ENCODE data around the gene STAT6.

STAT6 gene

DNA sequence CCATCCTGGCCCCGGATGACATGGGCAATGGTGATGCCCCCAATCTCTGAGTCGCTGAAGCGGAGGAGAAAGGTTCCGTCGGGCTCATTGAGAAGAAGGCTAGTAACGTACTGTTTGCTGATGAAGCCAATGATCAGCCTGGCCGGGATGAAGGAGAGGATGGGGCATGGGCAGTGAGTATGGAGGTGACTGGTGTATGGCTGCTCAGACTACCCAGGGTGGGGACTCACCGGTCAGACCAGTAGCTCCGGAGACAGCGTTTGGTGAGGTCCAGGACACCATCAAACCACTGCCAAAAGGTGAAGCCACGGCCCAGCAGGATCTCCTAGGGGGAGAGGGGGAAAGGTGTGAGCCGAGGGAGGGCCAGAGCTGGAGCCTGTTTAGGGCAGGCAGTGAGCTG, 11.4 kb downstream of the STAT6 start:
- DNase-seq, result no peak

DNA sequence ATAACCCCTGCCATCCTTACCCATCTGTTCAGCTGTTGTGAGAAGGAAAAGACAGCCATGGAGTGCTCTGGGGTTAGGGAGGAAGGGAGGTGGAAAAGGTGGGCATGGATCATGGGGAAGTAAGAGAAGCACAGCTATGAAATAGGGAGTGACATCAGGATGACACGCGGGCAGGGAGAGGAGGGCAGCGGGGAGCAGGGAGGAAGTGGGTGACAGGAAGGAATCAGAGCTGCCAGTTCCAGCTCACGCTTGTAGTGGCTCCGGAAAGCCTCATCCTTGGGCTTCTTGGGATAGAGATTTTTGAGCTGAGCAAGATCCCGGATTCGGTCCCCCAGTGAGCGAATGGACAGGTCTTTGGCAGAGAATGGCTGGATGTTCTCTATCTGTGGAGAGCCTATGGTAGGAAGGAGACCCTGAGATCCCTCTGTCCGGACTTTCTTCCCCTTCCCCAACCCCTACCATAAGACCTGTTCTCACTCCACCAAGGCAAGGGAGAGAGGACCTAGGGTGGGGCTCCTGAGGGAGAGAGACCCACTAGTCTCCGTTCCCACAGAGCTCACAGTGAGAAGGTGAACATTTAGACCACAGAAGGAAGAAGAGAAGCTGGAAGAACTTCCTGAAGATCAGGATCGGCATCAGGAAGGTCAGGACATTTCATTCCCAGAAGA, 12.0 kb downstream of the STAT6 start:
- no peak for DNase-seq

DNA sequence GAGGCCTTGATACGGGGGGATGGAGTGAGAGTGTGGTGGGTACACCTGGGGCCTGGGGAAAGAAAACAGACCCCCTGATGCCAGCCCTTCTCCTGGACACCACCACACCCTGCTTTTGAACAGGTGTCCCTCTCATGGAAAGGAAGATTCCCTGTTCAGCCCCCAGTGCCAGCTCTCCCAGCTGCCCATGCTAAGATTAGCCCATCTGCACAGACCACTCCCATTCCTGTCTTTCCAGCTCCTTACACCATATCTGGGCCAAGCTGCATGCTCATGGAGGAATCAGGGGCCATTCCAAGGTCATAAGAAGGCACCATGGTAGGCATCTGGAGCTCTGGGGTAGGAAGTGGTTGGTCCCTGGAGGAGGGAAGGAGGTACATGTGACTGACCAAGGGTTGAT, 12.6 kb downstream of the STAT6 start:
- no peak for DNase-seq

DNA sequence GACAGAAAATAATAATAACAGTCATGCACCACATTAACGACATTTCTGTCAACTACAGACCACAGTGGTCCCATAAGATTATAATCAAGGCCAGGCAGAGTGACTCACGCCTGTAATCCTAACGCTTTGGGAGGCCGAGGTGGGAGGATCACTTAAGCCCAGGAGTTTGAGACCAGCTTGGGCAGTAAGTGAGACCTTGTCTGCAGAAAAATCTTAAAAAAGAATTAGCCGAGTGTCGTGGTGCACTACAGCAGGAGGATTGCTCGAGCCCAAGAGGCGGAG, 13.7 kb downstream of the STAT6 start:
- no peak for DNase-seq

DNA sequence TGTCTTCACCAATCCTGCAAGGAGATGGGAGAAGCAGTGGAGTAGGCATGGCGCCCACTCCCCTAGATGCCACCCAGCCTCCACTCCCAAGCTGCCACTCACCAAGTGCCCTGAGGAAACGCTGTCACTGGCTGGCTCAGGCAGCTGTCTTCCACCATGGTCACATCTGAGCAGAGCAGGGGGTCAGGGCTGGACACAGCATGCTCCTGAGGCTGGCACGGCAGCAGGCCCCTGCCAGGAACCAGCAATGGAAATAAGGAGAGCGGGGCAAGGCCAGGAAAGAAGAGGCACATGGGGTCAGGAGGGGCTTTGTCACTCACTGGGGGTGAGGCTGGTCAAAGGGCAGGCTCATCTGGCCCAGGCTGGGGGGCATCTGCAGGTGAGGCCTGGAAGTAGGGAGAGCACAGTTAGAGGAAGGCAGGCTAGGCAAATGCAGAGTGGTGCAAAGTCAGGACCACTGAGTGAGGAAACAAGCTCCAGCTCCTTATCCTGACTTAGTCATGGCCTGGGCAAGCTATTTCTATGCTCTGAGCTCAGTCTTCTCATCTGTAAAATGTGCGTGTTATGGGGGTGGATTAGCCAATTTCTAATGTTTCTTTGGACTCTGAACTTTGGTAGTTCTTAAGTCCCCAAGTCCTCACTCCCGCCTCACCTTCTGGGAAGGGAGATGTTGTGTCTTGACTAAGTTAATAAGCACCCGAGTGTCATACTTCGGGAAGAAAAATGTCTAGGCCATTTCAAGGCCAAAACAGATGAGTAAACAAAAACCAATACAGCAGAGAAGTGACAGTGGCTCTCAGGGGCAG, 14.2 kb downstream of the STAT6 start:
- DNase-seq, result no peak

DNA sequence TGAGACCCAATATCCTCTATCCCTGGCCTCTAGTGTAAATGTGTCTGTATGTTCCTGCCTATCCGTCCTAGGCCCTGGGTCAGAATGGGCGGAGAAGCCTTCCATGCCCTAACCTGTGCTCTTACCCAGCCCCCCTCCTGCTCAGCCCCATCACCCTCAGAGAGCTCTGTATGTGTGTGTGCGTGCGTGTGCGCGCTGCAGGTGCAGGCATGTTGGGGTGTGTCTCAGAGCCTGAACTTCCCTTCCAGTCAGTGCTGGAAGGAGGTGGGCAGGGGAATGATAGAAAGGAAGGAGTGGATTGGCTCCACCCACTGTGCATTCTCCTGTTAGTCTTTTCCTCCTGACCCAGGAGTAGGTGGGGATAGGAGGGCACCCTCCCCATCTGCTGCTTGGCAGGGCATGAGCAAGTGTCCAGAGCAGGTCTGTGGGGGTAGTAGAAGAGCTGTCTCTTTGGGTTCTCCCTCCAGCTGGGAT, 15.0 kb downstream of the STAT6 start:
- DNase-seq, result no peak

DNA sequence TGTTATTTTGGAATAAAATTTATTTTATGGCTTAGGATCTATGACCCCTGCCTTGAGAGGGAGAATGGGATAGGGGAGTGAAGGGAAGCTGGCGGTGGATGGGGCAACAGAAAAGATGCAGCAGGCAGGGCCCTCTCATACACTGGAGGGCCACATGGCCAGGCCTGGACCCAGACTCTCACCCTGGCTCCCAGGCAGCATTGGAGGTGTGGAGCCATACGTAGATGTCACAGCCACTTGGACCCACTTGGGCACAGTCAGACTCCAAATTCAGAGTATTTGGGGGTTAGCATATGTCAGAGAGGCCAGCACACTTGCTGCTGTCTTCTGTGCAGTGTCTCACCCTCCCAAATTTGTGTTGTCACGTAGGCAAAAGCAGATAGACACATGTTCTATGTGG, 15.7 kb downstream of the STAT6 start:
- no peak for DNase-seq

DNA sequence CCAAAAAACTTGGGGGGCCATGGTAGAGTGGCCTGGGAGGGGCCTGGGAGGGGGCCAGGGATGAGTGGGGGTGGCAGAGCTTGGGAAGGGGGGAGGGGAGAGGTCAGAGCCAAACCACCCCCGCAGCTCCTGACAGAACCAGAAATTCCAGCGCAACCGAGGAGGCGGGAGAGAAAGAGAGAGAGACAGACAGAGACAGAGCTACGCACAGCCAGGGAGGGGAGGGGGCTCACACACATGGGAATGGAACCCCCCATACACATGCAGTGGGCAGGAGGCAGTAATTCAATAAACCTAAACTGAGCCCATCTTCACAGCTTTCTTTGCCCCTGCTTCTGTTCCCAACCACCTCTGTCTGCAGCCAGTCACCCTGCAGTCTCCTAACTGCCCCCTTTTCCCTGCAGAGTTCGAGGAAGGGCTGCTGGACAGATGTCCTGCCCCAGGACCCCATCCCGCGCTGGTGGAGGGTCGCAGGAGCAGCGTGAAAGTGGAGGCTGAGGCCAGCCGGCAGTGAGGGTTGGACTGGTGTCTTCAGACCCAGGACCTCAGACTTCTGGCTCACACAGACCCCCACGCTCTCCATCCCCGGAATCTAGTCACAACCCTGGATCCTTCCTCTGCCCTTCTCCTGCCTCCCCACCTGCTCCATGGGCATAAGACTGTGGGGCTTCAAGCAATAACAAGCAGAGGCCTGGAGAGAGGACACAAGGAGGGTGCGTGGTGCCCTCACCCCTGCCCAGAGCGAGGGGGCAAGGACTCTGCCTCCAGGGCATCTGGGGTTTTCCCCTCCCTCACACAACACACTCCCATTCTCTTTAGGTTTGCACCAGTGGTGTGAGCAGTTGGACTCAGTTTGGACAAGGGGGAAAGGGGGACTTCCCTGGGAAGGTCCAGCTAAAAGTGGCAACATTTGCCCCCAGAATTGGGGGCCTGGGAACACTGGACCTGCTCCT, 16.7 kb downstream of the STAT6 start:
- DNase-seq, result no peak

DNA sequence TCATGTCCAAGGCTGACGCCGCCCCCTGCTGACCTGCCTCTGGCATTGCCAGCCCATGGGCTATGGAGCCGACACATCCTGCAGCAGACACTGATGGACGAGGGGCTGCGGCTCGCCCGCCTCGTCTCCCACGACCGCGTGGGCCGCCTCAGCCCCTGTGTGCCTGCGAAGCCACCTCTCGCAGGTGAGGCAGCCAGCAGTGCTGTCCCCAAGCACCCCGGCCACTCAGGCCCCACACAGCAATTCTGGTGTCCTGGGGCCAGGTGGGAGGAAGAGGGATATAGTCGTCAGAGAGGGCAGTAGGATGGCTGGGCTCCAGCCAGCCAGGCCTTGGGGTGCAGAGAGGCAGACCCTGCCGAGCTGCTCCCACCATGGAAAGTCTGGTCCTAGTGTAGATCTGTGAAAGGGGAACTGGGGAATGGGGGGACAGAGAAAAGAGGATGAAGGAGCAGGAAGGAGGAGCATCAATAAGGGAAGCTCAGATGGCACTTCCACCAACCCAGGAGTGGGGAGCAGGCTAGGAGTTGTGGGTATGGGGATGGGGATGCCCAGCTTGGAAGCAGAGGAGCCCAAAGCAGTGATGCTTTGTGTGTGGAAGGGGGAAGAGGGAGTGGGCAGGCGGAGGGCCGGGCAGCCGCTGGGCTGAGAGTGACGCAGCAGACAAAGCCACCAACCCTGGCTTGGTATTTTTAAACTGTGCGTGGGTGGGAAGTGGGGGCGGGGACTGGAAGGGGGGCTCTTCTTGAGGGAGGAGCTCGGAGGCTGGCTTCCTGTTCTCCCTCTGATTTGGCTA, 17.6 kb downstream of the STAT6 start:
- peak; percentile 69 for DNase-seq

DNA sequence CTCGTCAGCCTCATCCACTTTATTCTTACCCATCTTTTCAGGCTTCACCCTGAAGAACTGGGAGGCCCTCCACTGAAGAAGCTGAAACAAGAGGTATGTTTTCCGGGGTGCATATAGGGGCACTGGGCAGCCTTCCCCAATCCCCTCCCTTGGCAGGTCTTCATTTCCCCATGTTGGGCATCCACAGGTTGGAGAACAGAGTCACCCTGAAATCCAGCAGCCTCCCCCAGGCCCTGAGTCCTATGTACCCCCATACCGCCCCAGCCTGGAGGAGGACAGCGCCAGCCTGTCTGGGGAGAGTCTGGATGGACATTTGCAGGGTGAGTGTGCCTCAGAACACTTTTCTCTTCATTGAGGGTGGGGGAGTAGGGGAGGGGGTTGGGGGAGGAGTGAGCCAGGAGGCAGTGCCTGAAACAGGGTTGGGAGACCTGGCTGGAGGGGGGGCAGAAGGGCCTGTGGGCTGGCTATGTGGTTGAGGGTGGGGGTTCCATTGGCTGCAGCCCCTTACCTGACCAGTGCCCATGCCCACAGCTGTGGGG, 18.2 kb downstream of the STAT6 start:
- no peak for DNase-seq

DNA sequence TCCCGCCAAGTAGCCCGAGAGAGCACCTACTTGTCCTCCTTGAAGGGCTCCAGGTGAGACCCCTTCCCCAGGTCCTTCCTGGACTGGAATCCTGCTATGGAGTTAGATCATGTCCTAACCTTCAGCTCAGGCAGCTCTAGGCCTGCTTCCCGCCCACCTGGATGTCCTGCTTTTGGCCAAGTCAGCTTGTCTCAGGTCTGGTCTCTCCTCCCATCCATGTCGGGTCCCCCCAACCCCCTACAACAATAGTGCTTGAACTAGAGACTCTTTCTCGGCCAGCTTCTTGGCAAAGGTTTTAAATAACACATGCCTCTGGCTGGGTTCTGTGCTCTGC, 18.7 kb downstream of the STAT6 start:
- no peak for DNase-seq

DNA sequence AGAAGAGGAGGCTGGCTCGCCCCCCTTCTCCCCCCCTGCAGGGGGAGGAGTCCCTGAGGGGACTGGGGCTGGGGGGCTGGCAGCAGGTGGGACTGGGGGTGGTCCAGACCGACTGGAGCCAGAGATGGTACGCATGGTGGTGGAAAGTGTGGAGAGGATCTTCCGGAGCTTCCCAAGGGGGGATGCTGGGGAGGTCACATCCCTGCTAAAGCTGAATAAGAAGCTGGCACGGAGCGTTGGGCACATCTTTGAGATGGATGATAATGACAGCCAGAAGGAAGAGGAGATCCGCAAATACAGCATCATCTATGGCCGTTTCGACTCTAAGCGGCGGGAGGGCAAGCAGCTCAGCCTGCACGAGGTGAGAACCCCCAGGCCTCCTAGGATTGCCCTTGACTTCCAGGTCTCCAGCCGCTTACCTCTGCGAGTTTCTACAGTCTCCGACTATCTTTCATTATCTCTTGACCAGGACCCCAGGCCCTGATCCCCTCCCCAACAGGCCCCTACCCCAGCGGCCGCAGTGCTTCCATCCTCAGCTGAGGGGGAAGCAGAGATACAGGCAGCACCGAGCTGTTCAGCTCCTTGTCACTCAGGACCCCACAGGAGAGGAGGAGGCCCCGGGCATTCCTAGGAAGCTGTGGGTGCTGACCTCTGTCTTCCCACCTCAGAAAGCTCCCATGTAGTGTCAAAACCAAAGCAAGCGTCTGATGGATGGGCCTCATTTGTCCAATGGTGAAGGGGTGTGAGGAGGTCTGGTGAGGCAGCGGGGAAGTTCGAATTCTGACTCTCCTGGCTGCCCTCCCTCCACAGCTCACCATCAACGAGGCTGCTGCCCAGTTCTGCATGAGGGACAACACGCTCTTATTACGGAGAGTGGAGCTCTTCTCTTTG, 19.3 kb downstream of the STAT6 start:
- no peak for DNase-seq

DNA sequence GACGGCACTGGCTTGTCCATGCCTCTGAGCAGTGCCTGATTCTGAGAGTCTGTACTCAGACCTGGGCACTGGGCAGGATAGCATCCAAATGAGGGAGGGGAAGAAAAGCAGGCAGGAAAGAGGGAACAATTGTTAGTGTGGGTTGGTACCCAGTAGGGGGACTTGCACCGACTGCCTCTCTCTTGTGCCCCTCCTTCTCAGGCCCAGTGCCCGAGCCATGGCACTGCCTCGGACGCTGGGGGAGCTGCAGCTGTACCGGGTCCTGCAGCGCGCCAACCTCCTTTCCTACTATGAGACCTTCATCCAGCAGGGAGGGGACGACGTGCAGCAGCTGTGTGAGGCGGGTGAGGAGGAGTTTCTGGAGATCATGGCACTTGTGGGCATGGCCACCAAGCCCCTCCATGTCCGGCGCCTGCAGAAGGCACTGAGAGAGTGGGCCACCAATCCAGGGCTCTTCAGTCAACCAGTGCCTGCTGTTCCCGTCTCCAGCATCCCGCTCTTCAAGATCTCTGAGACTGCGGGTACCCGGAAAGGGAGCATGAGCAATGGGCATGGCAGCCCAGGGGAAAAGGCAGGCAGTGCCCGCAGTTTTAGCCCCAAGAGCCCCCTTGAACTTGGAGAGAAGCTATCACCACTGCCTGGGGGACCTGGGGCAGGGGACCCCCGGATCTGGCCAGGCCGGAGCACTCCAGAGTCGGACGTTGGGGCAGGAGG, 20.1 kb downstream of the STAT6 start:
- DNase-seq, result no peak

DNA sequence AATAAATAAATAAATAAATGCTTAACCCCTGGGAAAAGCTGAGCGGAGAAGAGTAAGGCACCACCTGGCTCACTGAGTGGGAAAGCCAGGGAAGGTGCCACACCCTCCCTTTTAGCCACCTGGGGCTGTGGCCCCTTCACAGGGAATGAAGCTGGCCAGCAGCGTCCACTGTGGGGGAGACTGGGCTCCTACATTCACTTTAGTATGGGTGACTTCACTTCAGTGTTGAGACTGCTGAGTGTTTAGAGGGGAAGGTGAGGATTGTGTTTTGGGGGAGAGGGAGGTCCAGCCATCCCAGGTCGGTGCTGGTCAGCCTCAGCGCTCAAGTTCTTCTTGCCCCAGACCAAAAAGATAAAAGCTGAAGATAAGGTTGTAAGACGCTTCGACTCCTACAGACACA, 20.7 kb downstream of the STAT6 start:
- no peak for DNase-seq

DNA sequence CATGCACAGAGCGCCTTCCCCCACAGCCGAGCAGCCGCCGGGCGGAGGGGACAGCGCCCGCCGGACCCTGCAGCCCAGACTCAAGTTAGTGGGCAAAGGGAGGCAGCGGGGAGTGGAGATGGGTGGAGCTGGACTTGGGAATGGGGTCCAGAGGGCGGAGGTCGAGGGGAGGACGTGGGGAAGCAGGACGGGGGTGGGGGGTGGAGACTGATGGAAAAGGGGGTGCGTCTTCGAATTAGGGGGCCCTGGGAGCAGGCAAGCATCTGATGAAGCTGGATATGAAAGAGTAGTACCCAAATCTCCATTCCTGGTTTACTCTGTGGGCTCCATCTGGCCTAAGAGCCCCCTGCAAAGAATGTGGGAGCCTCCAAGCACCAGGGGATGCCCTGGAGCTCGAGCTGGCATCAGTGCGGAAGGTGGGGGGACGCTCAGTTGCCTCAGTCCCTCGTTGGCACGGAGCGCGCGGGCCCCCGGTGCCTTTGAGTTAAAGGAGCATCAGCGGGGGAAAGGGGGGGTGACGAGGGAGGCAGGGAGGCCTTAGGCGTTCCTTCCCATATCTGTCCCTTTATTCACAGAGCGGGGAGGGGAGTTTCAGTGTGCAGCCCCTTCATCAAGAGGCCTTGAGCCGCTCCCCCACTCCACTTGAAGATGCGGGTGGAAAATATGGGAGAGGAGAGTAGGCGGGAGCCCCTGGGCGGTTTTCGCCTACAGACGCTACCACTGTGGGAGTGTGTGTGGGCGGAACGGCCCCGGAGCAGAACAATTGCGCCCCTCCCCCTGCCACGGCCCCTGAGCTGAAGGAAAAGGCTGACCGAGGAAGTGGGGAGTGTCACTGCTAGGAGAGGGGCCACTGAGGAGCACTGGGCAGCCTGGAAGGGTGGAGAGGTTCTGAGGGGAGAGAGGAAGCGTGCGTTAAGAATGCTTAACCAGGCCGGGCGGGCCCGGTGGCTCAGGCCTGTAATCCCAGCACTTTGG, 21.6 kb downstream of the STAT6 start:
- peak; percentile 45 for DNase-seq

DNA sequence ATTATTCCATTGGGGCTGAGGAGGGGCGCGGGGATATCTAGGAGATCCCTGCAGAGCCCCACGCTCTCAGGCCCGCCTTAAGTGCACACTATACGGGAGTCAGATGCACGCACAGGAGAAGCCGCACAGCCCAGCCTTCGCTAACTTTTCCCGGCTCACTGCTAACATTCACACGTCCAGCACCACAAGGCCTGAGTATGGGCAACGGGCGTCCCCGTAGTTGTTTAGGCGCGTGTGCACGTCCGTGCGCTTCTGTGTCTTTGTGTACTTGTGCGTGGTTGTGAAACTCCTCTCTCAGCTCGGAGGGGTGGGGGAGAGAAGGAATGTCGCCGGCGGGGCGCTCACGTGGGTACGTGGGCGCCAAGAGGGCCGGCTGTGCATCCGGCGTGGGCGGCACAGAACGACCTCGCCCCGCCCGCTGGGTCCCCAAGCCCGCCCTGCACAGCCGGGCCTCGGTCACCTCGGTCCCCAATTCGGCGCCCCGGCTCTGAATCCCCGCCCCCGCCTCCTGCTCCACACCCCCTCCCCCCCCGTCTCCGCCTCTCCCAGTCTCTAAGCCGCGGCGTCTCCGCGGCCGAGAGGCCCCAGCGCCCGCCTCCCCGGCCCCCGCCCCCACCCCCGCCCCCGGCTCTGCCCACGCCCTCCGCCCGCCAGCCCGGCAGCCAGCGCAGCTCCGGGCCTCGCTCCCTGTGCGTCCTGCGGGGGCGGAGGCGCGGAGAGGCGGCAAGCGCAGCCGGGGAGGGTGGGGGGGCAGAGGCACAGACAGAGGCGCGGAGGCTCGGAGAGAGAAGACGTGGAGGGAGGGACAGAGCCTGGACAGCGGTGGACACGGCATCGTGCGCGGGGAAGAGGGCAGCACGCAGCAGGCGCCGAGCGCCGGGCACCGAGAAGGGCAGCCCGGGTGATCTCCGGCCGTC, 22.6 kb downstream of the STAT6 start, which contains the start of gene NAB2:
NAB2 (plus strand) TSS at position 761 of the 917 bp plus-strand sequence. CDS start 158 bp downstream, outside the sequence.
- DNase-seq, result peak; percentile 95

DNA sequence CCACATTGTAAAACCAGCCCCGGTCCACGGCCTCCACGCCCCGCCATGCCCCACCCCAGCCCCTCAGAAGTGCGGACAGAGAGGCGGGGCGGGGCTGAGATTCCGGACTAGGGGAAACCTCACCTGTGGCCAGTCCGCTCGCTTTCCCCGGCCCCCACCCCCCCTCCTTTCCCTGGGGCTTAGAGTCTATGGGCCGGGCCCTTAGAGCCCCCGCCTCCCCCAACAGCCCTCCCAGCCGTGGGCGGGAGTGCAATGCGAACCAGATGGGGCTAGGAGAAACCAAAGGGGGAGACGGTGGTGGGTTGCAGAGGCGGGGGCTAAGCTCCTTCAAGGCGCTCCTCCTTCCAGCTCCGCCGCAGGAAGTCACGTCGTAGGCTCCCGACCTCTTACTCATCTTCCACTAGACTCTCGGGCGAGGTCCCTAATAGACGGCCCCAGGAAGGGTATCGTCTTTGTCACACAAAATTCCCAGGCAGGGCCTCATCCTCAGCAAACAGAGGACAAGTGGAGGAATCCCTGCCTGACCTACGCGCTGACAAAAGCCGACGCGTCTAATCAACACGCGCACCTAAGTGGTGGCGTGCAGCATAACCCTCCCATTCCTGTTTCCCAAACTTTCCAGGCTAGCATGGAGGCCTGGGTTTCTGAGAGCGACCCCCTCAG, 23.3 kb downstream of the STAT6 start:
- DNase-seq, result peak; percentile 81
